Erythroblast (primary cell): ENCODE data around the gene CRYGD.
"Not testable (repeated sequence)": the region's sequence is repeated elsewhere in the genome, so short reads cannot be mapped to it uniquely, and the experiment has no call there.

ENCODE experiments used
- DNase-seq, 2 experiments: peaks; one replicate each; lab custom pipeline; 2025; lab: John Stamatoyannopoulos, UW
- GATA1 ChIP-seq: IDR thresholded peaks from 2 replicates; pipeline ENCODE4 v1.6.1; 2011; ENCODE audit warnings: low read depth, mild to moderate bottlenecking, control low read depth, low read length, moderate library complexity
- POLR2A ChIP-seq: IDR thresholded peaks from 2 replicates; pipeline ENCODE4 v1.6.1; 2011; ENCODE audit warnings: mild to moderate bottlenecking, low read length

CRYGD gene

DNA sequence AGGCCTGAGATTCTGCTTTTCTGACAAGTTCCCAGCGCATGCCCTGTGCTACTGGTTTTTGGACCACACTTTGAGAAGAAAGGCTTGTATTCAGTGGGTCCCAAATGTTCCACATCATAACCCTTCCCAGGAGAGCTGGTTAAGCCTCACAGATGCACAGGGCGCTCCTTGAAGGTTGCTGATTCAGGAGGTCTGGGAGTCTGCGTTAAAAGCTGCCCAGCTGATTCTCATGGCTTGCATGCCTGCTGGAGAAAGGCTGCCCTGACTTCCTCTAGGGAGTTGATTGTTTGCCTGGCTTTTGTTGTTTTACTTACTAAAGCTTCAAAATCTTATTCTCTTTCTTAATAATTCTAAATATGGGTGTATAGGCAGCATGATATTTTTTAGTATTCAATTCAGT lies 20.7 kb downstream of the CRYGD start:
- TF ChIP-seq GATA1 (no peak), POLR2A (no peak)

DNA sequence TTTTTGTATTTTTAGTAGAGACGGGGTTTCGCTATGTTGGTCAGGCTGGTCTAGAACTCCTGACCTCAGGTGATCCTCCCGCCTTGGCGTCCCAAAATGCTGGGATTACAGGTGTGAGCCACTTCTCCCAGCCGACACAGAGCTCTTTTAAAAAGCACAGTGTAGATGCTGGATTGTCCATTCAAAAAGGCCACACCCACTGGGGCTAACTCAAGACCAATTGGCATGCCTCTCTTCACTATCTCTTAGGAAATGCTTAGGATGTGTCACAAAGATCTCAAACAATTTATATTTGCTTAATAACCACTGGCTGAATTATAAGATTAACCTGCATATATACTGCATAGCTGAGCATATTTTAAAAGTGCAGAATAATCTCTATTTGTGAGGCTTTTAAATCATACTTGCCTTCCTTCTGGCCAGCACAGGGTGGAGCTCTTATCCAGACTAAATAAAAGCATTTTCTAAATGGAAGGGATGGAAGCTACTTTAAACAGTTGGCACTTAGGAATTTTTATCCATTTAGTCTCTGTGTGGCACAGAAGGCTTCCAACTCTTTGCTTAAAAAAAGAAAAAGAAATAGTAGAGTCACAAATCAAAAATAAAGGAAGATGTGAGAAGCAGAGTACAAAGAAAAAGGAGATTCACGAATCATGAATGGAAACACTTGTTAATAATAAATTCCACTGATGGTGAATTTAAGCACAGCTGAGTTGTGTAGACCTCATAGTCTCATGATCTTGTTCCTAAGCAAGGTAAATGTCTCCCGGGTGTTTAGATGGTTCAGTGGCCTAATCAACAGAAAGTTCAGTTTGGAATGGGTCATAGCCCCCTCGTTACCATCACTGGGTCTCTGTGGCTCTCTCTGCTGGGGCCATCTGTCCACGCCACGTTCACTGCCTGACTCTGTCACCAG lies 22.4 kb downstream of the CRYGD start:
- DNase-seq, result no peak
- TF ChIP-seq POLR2A, result no peak
- TF ChIP-seq GATA1, result no peak

More for the DNA sequence above, 20.7 kb downstream of the CRYGD start:
- no peak for DNase-seq

DNA sequence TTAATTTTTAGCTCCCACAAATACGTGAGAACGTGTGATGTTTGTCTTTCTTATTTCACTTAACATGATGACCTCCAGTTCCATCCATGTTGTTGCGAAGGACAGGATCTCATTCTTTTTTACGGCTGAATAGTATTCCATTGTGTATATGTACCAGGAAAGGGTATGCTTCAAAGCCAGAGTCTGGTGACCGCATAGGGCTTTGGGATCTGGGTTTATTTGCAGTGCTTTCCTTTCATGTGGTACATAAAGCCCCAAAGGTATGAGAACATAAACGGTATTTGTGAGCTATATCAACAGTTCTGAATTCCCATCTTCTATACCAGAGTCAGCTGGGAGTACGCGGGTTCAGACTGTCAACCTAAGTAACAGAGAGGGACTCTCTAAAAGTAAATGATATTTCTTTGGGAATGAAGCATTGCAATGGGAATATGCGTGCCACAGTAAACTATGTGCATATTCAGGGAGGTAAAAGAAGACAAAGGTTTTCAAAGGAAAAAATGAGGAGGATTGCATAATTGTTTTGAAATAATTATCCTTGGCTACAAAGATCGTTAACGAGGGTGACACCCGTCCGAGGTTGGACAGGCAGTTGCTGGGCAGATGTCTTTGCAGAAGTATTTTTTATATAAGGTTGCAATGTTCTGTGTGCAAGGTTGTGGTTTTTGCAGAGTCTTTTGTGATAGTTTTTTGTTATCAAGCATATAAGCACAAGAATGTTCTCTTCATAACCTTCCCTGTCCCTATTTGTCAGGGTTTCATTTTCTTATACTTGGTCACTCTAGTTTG lies 24.4 kb downstream of the CRYGD start:
- TF ChIP-seq GATA1 (no peak), POLR2A (no peak)
- DNase-seq, result no peak

DNA sequence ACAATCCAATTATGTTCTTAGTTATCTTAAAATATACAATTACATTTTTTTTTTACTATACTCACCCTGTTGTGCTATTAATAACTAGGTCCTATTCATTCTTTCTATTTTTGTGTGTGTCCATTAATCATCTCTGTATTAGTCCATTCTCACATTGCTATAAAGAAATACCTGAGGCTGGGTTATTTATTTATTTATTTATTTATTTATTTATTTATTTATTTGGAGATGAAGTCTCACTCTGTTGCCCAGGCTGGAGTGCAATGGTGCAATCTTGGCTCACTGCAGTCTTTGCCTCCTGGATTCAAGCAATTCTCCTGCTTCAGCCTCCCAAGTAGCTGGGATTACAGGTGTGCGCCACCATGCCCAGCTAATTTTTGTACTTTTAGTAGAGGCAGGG lies 25.6 kb downstream of the CRYGD start:
- not testable (repeated sequence) for DNase-seq

DNA sequence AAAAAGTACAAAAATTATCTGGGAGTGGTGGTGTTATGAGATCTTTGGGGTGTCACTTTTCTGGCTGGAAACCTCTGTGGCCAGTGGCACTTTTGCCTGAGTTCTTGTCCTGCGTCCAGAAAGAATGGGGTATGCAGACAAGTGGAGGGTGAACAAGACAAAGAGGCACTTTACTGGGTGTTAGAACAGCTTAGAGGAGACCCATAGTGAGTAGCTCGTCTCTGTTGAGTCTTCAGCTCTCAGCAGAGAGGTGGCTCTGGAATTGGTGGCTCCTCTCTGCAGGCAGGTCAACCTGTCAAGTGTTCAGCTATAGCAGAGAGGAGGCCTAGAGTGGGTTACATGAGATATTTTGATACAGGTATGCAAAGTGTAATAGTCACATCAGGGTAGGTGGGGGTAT lies 26.1 kb downstream of the CRYGD start:
- no peak for DNase-seq
- TF ChIP-seq POLR2A, result no peak
- no peak for TF ChIP-seq GATA1

DNA sequence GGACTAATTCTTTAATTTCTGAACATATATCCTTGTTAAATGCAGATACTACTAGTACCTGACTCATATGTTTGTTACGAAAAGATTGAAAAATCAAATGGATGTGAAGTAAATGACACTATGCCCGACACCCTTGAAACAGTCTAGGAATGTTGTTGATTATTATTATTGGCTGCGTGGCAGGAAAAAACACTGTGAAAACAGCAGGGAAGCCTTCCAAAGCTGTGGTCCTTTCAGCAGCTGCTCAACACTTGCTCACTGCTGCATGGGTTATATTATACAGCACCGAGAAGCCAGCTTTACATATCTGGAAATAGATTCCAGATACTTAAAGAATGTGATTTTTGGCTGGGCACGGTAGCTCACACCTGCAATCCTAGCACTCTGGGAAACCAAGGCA lies 26.5 kb downstream of the CRYGD start:
- TF ChIP-seq GATA1, result no peak
- no peak for TF ChIP-seq POLR2A
- DNase-seq, result no peak

DNA sequence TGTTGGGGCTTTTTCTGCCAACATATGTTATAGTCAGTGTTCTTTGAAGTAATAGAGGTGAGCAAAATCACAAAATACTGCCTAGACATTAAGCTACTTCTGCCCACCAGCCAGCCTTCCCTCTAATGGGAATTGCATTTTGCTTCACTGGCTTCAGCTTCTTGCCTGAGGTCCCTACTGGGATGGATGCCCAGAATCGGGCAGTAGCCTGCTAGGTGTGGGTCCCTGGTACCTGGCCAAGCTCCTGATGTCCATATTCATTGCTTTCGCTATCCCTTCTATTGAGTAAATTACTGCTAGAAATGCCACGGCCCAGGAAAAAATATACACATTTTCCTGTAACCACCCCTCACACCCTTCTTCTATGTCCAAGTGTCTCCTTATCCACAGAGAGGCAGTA lies 27.0 kb downstream of the CRYGD start:
- no peak for DNase-seq
- TF ChIP-seq GATA1 (no peak), POLR2A (no peak)

DNA sequence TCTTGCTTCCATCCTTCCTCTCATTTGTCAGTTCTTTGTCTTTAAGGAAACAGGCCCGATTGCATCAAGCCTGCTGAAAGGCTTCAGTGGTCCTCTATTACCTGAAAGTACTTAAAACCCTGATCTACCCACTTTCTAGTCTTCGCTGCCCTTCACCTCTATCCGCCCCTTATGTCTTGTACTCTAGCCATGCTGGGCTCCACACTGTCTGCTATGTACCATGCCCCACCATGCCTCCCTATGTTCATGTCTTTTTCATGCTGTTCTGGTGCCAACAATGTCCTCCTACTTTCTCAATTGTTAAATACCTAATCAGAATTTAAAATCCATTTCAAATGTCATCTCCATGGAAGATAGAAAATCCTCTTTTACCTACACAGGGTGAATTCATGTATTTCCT lies 28.2 kb downstream of the CRYGD start:
- DNase-seq, result no peak
- no peak for TF ChIP-seq GATA1
- TF ChIP-seq POLR2A, result no peak

DNA sequence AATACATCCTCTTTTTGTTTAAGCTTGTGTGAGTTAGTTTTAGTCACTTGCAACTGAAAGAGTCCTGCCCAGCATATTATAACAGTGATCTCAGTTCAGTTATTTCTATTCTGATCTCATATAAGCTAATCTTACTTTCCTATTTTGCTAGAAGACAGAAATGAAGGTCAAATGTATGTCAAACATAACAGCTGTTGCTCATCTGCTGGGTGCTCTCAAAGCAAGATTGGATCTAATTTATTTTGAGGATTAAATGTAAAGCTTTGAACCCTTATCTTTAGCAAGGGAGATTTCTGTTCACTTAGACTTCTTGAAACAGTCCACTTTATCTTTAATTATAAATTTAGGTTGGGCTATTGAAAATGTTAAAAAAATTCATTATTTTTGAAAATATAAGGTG lies 31.2 kb downstream of the CRYGD start:
- no peak for DNase-seq

DNA sequence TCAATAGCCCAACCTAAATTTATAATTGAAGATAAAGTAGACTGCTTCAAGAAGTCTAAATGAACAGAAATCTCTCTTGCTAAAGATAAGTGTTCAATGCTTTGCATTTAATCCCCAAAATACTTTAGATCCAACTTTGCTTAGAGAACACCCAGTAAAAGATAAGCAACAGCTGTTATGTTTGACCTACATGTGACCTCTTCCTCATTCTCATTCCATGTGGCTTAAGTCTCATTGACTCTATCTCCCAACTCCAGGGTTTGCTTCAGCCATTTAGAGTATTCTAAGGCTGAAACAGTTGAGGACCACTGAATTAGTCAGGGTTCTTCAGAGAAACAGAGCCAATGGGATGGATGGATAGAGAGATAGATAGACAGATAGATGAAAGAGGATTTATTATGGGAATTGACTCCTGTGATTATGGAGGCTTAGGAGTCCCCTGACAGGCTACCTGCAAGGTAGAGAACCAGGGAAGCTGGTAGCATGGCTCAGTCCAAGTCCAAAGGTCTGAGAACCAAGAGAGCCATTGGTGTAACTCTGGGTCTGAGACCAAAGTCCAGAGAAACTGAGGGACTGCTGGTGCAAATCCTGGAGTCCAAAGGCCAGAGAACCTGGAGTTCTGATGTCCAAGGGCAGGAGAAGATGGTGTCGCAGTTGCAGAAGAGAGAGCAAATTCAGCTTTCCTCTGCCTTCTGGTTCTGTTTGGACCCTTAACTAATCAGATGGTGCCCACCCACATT lies 32.1 kb downstream of the CRYGD start:
- TF ChIP-seq POLR2A (no peak), GATA1 (no peak)
- no peak for DNase-seq

More for the DNA sequence above, 31.2 kb downstream of the CRYGD start:
- TF ChIP-seq GATA1 (no peak), POLR2A (no peak)

DNA sequence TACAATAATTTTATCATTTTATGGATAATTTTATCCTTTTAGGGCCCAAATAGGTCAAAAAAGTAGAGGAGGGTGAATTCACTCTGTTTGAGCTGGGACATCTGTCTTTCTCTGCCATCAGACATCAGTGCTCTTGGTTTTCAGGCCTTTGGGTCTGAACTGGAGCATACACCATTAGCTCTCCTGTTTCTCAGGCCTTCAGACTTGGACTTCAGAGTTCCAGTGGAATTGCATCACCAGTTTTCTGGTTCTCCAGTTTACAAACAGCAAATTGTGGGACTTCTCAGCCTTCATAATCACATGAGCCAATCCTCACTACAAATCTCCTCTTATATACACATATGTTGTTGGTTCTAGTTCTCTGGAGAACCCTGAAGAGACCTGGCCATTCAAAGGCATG lies 33.9 kb downstream of the CRYGD start:
- DNase-seq, result no peak
- TF ChIP-seq POLR2A, result no peak

DNA sequence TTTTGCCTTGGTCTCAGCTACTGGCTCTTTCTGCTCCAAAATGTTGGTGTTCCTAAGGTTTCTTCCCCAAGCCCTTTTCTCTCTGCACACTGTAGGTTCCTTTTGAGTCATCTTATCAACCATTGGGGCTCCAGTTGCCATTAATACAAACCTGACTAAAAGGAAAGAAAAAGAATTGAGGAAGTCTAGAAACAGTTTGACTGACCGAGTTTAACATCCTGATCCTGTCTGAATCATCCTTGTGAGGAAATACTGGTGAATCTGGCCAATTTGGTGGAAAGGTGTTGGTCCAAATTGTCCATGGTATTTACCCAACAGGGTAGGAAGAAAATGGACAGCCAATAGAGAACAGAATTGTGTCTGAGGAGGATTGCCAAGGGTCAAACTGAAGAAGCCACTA lies 38.3 kb downstream of the CRYGD start:
- TF ChIP-seq GATA1 (no peak), POLR2A (no peak)

DNA sequence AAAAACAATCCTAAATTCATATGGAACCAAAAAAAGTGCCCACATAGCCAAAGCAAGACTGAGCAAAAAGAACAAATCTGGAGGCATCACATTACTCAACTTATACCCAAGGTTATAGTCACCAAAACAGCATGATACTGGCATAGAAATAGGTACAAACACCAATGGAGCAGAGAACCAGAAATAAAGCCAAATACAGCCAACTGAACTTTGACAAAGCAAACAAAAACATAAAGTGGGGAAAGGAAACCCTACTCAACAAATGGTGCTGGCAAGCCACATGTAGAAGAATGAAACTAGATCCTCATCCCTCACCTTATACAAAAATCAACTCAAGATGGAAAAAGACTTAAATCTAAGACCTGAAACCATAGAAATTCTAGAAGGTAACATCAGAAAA lies 40.5 kb downstream of the CRYGD start:
- TF ChIP-seq POLR2A, result no peak
- TF ChIP-seq GATA1, result no peak
- DNase-seq, result no peak

More for the DNA sequence above, 38.3 kb downstream of the CRYGD start:
- no peak for DNase-seq

DNA sequence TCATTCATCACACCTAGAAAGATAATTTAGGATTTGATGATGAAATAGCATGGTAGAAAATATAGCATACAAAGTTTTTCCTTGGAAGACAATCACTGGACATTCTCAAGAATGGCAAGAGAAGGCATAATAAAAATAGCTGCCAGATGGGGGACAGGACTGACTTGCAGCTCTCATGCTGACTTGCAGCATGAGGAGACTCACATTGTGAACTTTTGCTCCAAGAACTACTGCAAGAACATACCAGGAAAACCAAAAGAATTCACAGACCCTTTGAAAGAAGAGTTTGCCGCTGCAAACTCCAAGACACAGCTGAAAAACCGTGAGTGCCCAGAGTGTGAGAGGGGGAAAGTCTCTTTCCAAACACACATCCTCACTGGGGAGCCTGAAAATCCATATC lies 47.0 kb downstream of the CRYGD start:
- TF ChIP-seq GATA1, result no peak
- no peak for TF ChIP-seq POLR2A
- no peak for DNase-seq
